ENCODE data around the gene THSD4.

DNA sequence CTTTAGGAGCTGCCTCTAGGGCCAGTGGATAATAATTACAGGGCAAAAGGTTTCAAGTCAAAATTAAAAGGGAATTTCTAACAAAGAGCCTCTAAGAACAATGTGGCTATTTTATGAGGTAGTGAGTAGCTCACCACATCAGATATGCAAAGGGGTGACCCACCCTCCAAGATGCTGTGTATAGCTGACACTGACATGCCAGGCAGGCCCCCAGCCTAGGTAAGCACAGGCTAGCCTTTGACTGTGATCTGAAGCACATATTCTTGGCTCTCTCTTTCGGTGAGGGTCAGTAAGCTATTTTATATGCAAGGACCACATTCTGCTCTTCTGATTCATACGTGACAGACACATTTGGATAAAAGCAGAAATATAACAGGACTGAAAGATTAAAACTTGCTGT lies 2.8 kb upstream of the THSD4 start:
- TF ChIP-seq, protein P1, sequence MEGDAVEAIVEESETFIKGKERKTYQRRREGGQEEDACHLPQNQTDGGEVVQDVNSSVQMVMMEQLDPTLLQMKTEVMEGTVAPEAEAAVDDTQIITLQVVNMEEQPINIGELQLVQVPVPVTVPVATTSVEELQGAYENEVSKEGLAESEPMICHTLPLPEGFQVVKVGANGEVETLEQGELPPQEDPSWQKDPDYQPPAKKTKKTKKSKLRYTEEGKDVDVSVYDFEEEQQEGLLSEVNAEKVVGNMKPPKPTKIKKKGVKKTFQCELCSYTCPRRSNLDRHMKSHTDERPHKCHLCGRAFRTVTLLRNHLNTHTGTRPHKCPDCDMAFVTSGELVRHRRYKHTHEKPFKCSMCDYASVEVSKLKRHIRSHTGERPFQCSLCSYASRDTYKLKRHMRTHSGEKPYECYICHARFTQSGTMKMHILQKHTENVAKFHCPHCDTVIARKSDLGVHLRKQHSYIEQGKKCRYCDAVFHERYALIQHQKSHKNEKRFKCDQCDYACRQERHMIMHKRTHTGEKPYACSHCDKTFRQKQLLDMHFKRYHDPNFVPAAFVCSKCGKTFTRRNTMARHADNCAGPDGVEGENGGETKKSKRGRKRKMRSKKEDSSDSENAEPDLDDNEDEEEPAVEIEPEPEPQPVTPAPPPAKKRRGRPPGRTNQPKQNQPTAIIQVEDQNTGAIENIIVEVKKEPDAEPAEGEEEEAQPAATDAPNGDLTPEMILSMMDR (conservative IDR thresholded peaks at IDR 0.05) = no peak
- TF ChIP-seq ZFX (IDR thresholded peaks at IDR 0.05) = no peak

Measured in C4-2B (cell line).